ENCODE results near the gene CALB2.

DNA sequence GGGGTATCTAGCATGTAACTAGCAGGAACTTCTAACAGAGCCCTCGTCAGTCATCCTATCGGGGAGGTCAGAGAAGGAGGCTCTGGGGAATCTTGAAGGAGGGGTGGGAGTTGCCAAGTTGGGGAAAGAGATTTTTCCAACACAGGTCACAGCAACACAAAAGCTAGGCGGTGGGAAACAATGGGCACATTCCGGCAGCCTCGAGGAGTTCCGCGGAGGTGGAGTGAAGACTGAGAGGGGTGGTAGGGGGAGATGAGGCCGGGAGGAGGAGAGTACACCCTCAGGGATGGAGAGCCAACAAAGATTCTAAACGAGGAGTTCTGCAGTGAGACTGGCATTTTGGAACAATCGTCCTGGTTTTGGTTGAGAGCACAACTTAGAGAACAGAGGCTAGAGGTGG is 13.5 kb upstream of the CALB2 start:
- TF ChIP-seq, protein P1, sequence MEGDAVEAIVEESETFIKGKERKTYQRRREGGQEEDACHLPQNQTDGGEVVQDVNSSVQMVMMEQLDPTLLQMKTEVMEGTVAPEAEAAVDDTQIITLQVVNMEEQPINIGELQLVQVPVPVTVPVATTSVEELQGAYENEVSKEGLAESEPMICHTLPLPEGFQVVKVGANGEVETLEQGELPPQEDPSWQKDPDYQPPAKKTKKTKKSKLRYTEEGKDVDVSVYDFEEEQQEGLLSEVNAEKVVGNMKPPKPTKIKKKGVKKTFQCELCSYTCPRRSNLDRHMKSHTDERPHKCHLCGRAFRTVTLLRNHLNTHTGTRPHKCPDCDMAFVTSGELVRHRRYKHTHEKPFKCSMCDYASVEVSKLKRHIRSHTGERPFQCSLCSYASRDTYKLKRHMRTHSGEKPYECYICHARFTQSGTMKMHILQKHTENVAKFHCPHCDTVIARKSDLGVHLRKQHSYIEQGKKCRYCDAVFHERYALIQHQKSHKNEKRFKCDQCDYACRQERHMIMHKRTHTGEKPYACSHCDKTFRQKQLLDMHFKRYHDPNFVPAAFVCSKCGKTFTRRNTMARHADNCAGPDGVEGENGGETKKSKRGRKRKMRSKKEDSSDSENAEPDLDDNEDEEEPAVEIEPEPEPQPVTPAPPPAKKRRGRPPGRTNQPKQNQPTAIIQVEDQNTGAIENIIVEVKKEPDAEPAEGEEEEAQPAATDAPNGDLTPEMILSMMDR (IDR thresholded peaks at IDR 0.05; ENCODE audit: insufficient read depth, low read length, poor library complexity, severe bottlenecking): no peak
- TF ChIP-seq EZH2phosphoT487 (conservative IDR thresholded peaks at IDR 0.05; ENCODE audit: low read length): no peak

Measured in SU-DHL-6 (cell line).